SK-N-SH (cell line): ENCODE results near the gene DSCAML1. TPM values are rescaled to one million over a fixed set of nuclear protein-coding genes. Genes with fewer than 3 reads are reported as not detected.
"Not testable (repeated sequence)": the region's sequence is repeated elsewhere in the genome, so short reads cannot be mapped to it uniquely, and the experiment has no call there.

ENCODE experiments used
- CTCF ChIA-PET: fragments of 300-600, 350-600 bp; formaldehyde crosslinking; extraction: SDS; loops from one replicate; lab custom pipeline; 2021; lab: Yijun Ruan, JAX
- POLR2A ChIA-PET: fragments of 350-600 bp; sonication (Branson Sonifier 250); formaldehyde crosslinking; extraction: SDS; loops from one replicate; lab custom pipeline; 2020; ENCODE audit warnings: antibody characterized with exemption, inconsistent platforms; lab: Yijun Ruan, JAX
- DNase-seq: peaks from one replicate; pipeline ENCODE4 v3.0.0; 2012
- H2AFZ ChIP-seq: fragments of 200-600 bp; sonication (generic); 2 replicates; pipeline ENCODE4 v1.8.1; 2016; ENCODE audit warnings: antibody characterized with exemption, mild to moderate bottlenecking, low read depth
- H3F3A ChIP-seq: fragments of 200-600 bp; sonication (generic); replicated peaks from 2 replicates; pipeline ENCODE3; 2016; ENCODE audit warnings: antibody characterized with exemption, mild to moderate bottlenecking; ENCODE audit not compliant: insufficient read depth
- H3K27ac ChIP-seq, 2 experiments: fragments of 200-500 bp in 1 of 2; fragments of 200-600 bp in 1 of 2; sonication (Bioruptor generic) in 1 of 2; sonication (generic), shearing (Covaris generic) in 1 of 2; 2 replicates each; pipeline versions ENCODE4 v1.5.1 to v1.6.1; 2014 to 2016; ENCODE audit warnings: low read depth in 2 of 2, inconsistent platforms in 1 of 2, low read length in 1 of 2, mild to moderate bottlenecking in 1 of 2, mixed read lengths in 1 of 2
- H3K27me3 ChIP-seq: fragments of 200-600 bp; sonication (generic), shearing (Covaris generic); 2 replicates; pipeline ENCODE4 v1.6.1; 2016; ENCODE audit warnings: mixed run types; ENCODE audit not compliant: insufficient read depth
- H3K36me3 ChIP-seq, 2 experiments: fragments of 200-500 bp in 1 of 2; fragments of 200-600 bp in 1 of 2; sonication (Bioruptor generic) in 1 of 2; sonication (generic) in 1 of 2; replicated peaks in 1 of 2; 2 replicates each; pipeline versions ENCODE3 to v1.5.1; 2014 to 2016; ENCODE audit warnings: low read length in 1 of 2, mild to moderate bottlenecking in 1 of 2; ENCODE audit not compliant: insufficient read depth in 2 of 2, control insufficient read depth in 1 of 2
- H3K4me1 ChIP-seq, 2 experiments: fragments of 200-500 bp in 1 of 2; fragments of 200-600 bp in 1 of 2; sonication (Bioruptor generic) in 1 of 2; sonication (generic), shearing (Covaris generic) in 1 of 2; 2 replicates each; pipeline versions ENCODE4 v1.5.1 to v1.6.1; 2014 to 2016; ENCODE audit warnings: low read depth in 1 of 2, low read length in 1 of 2, mixed run types in 1 of 2; ENCODE audit not compliant: insufficient read depth in 2 of 2, control insufficient read depth in 1 of 2
- H3K4me2 ChIP-seq: fragments of 200-600 bp; sonication (generic), shearing (Covaris generic); 2 replicates; pipeline ENCODE4 v1.6.1; 2017; ENCODE audit warnings: mixed run types
- H3K4me3 ChIP-seq, 2 experiments: fragments of 200-500 bp in 1 of 2; fragments of 200-600 bp in 1 of 2; sonication (Bioruptor generic) in 1 of 2; sonication (generic), shearing (Covaris generic) in 1 of 2; 2 replicates each; pipeline versions ENCODE4 v1.5.1 to v1.8.1; 2014 to 2016; ENCODE audit warnings: low read depth in 2 of 2, inconsistent platforms in 1 of 2, low read length in 1 of 2, mild to moderate bottlenecking in 1 of 2, mixed read lengths in 1 of 2, moderate library complexity in 1 of 2
- H3K79me2 ChIP-seq: fragments of 200-600 bp; sonication (generic); 2 replicates; pipeline ENCODE4 v1.8.1; 2017; ENCODE audit warnings: mild to moderate bottlenecking; ENCODE audit not compliant: insufficient read depth
- H3K9ac ChIP-seq: fragments of 200-600 bp; sonication (generic); 2 replicates; pipeline ENCODE4 v1.6.1; 2017; ENCODE audit warnings: mixed run types
- H3K9me2 ChIP-seq: fragments of 200-600 bp; sonication (generic); 2 replicates; pipeline ENCODE4 v1.6.1; 2017; ENCODE audit warnings: mixed run types
- H3K9me3 ChIP-seq: fragments of 200-600 bp; sonication (generic); 2 replicates; pipeline ENCODE4 v1.6.1; 2017; ENCODE audit warnings: mixed run types, mild to moderate bottlenecking, moderate library complexity
- H4K20me1 ChIP-seq: fragments of 200-600 bp; sonication (generic); 2 replicates; pipeline ENCODE4 v1.6.1; 2017; ENCODE audit warnings: mild to moderate bottlenecking, mixed run types; ENCODE audit not compliant: insufficient read depth
- CHD2 ChIP-seq: fragments of 150-350 bp; IDR thresholded peaks from 2 replicates; pipeline ENCODE4 v1.6.1; 2018; ENCODE audit warnings: low read length; ENCODE audit not compliant: partially characterized antibody
- ELF1 ChIP-seq: IDR thresholded peaks from 2 replicates; pipeline ENCODE4 v1.4.0; 2012
- FOXJ3 ChIP-seq: sonication (generic); formaldehyde crosslinking; IDR thresholded peaks from 2 replicates; pipeline ENCODE4 v1.5.1; 2020; ENCODE audit warnings: mild to moderate bottlenecking, missing genetic modification reagents
- MEF2A ChIP-seq: IDR thresholded peaks from 2 replicates; pipeline ENCODE4 v1.4.0; 2012; ENCODE audit warnings: low read depth, borderline replicate concordance
- TCF12 ChIP-seq: IDR thresholded peaks from 2 replicates; pipeline ENCODE4 v1.4.0; 2012
- YY1 ChIP-seq: IDR thresholded peaks from 2 replicates; pipeline ENCODE4 v1.4.0; 2012; ENCODE audit warnings: low read depth, mild to moderate bottlenecking
- WGBS: methylation state at CpG from one replicate; pipeline ENCODE4 v1.1.6; 2017; ENCODE audit warnings: low lambda C conversion rate; 5-methylcytosine and 5-hydroxymethylcytosine counted together
- polyA plus RNA-seq, 3 experiments: library from polyadenylated mRNA; depleted of rRNA; stranded (reverse); fragments of >200 nt; gene quantifications; 2 replicates each; pipeline ENCODE4 v1.2.3, GENCODE V29; 2012

DSCAML1 gene
- polyA plus RNA-seq, 1 of the 3 experiments (the other 2 are of a cell fraction), result not detected

GRCh38 chr11:117407016-117407415 lies 390.0 kb downstream of the DSCAML1 start:
- CTCF ChIA-PET, result interaction anchor here (1.1 kb wide), 1 partner anchor 13 kb away, joined by 4 read pairs; no protein-coding TSS in a partner anchor
- Histone ChIP-seq H3K9ac (no peak overlapping the region), H3K9me2 (no peaks in the 10 kb centered on the region), H4K20me1 (no peaks in the 10 kb centered on the region), H2AFZ (no peak overlapping the region), H3K36me3 (peaks cover 42 to 46% of the 10 kb centered on the region in 2 experiments), H3K27ac (no peak overlapping the region), H3K79me2 (no peaks in the 10 kb centered on the region), H3K4me2 (no peak overlapping the region), H3K27me3 (no peaks in the 10 kb centered on the region), H3K4me1 (peaks cover 0 to 12% of the 10 kb centered on the region in 2 experiments; a peak in 1 of 4 replicates), H3F3A (no peaks in the 10 kb centered on the region), H3K9me3 (no peaks in the 10 kb centered on the region), H3K4me3 (no peak overlapping the region)
- no peak for TF ChIP-seq FOXJ3 (CRISPR knock-in tag)
- TF ChIP-seq ELF1, result no peak
- TF ChIP-seq TCF12, result no peak
- no peak for TF ChIP-seq YY1
- TF ChIP-seq CHD2, result no peak
- TF ChIP-seq MEF2A, result no peak
- no peak for DNase-seq
- POLR2A ChIA-PET, result no interaction called here
- 93% methylated on average over 6 of the region's 6 CpGs for WGBS

- CTCF ChIA-PET, result interaction anchor here (1.3 kb wide), 1 partner anchor 21 kb away, joined by 4 read pairs; no protein-coding TSS in a partner anchor
- H3F3A ChIP-seq, H3K9ac ChIP-seq, POLR2A ChIA-PET, H3K27ac ChIP-seq, H3K4me3 ChIP-seq, H4K20me1 ChIP-seq, H3K27me3 ChIP-seq, H3K9me2 ChIP-seq, H3K4me1 ChIP-seq, DNase-seq, H2AFZ ChIP-seq, H3K4me2 ChIP-seq, H3K9me3 ChIP-seq, H3K79me2 ChIP-seq: not testable (repeated sequence)
- peaks cover 34 to 49% of the 10 kb centered on the region in 2 experiments for H3K36me3 ChIP-seq
- 98% methylated on average over 2 of the region's 2 CpGs for WGBS
Measured at GRCh38 chr11:117405898-117406297, 391.1 kb downstream of the DSCAML1 start.

- DNase-seq, H3K27me3 ChIP-seq, H4K20me1 ChIP-seq, H3K9ac ChIP-seq, H3K4me1 ChIP-seq, POLR2A ChIA-PET, CTCF ChIA-PET, H3K4me2 ChIP-seq, H3K4me3 ChIP-seq, H3K9me3 ChIP-seq, H3K9me2 ChIP-seq, H2AFZ ChIP-seq, H3K27ac ChIP-seq, H3K79me2 ChIP-seq, H3F3A ChIP-seq: not testable (repeated sequence)
- WGBS, result 97% methylated on average over 2 of the region's 2 CpGs
- peaks cover 37 to 55% of the 10 kb centered on the region in 2 experiments for H3K36me3 ChIP-seq
Measured at GRCh38 chr11:117399100-117399840, 397.7 kb downstream of the DSCAML1 start.

- H3K9ac ChIP-seq, H3K9me2 ChIP-seq, POLR2A ChIA-PET, H3K4me1 ChIP-seq, H3K4me2 ChIP-seq, DNase-seq, H3K79me2 ChIP-seq, H3K27me3 ChIP-seq, H3K9me3 ChIP-seq, CTCF ChIA-PET, H3K27ac ChIP-seq, H2AFZ ChIP-seq, H3F3A ChIP-seq, H3K4me3 ChIP-seq, H4K20me1 ChIP-seq: not testable (repeated sequence)
- peaks cover 43 to 48% of the 10 kb centered on the region in 2 experiments for H3K36me3 ChIP-seq
- WGBS, result 92% methylated on average over 2 of the region's 2 CpGs
Measured at GRCh38 chr11:117398618-117399017, 398.4 kb downstream of the DSCAML1 start.
